Right lobe of liver (tissue), 6 donors: Measurements from ENCODE around the gene DYNC2LI1. TPM values are rescaled to one million over a fixed set of nuclear protein-coding genes. Genes with fewer than 3 reads are reported as not detected.

Source experiments
- ATAC-seq, 4 donors: fragments of 200-7000 bp; cut with Tn5 transposase; one replicate each; pipeline ENCODE4 v1.9.1; 2020; ENCODE audit warnings: mild to moderate bottlenecking in 4 of 4, moderate library complexity in 4 of 4
- DNase-seq, 3 donors: peaks; one replicate each; pipeline ENCODE4 v3.0.0-alpha.2; 2020
- H3K27ac ChIP-seq, 3 donors: fragments of 200-600 bp; one replicate each; pipeline ENCODE4 v1.8.0; 2022
- H3K27me3 ChIP-seq, 2 donors: fragments of 200-600 bp; one replicate each; pipeline ENCODE4 v1.8.0; 2022
- H3K36me3 ChIP-seq, 4 donors: fragments of 200-600 bp; sonication (generic) in 1 of 4; one replicate each; pipeline versions ENCODE4 v1.5.1 to v1.8.0; 2017 to 2022; ENCODE audit warnings: control low read depth in 1 of 4
- H3K4me1 ChIP-seq, 4 donors: fragments of 200-600 bp; sonication (generic) in 1 of 4; one replicate each; pipeline versions ENCODE4 v1.5.1 to v1.8.0; 2017 to 2022; ENCODE audit warnings: control low read depth in 1 of 4
- H3K4me3 ChIP-seq, 3 donors: fragments of 200-600 bp; one replicate each; pipeline ENCODE4 v1.8.0; 2022
- H3K9me3 ChIP-seq, 4 donors: fragments of 200-600 bp; sonication (generic) in 1 of 4; one replicate each; pipeline versions ENCODE4 v1.5.1 to v1.8.0; 2017 to 2022; ENCODE audit warnings: control low read depth in 1 of 4
- POLR2A ChIP-seq: fragments of 450-650 bp; IDR thresholded peaks from one replicate; pipeline ENCODE4 v1.6.1; 2017; ENCODE audit warnings: antibody characterized with exemption, mild to moderate bottlenecking
- WGBS: methylation state at CpG from one replicate; pipeline ENCODE4 v1.1.6; 2018; ENCODE audit warnings: low coverage, low lambda C conversion rate; ENCODE audit not compliant: insufficient coverage; ENCODE audit errors: missing lambda C conversion rate; 5-methylcytosine and 5-hydroxymethylcytosine counted together
- intact Hi-C, 2 donors: fragments of 100-400 bp; cut with DNase I; formaldehyde crosslinking; loops; one replicate each; pipeline versions ENCODE4 v1.11.2 to v1.14.1; 2022
- total RNA-seq, 6 experiments: library from RNA; depleted of rRNA in 2 of 6; stranded (reverse); fragments of >200 nt in 2 of 6; fragmentation: NEBNext Ultra II Directional in 3 of 6; extraction: Animal tissue kit (Norgen Biotek cat#: 25700) in 3 of 6; gene quantifications; one replicate each; pipeline versions ENCODE4 v1.1.0 to v1.2.4, GENCODE V29; 2016 to 2023
- TF ChIP-seq, protein P1 (sequence below), 4 donors: fragments of 200-600 bp in 3 of 4; fragments of 450-650 bp in 1 of 4; IDR thresholded peaks; one replicate each; pipeline versions ENCODE4 v1.5.1 to v1.8.0; 2016 to 2022; ENCODE audit warnings: antibody characterized with exemption in 4 of 4, mild to moderate bottlenecking in 2 of 4
- donor health status: DM: no; HTN: yes; CAD: no.
- donor health status: DM: no; HTN: no; CAD: no.
- donor health status: DM: no; HTN: no; CAD: no.
- donor health status: DM: no; HTN: yes; CAD: no.
- donor health status: DM: no; HTN: yes; CAD: no.

Gene DYNC2LI1
- total RNA-seq, 6 experiments from 2014 or later, result 3.2 to 6.9 (median 6.2) TPM

DNA sequence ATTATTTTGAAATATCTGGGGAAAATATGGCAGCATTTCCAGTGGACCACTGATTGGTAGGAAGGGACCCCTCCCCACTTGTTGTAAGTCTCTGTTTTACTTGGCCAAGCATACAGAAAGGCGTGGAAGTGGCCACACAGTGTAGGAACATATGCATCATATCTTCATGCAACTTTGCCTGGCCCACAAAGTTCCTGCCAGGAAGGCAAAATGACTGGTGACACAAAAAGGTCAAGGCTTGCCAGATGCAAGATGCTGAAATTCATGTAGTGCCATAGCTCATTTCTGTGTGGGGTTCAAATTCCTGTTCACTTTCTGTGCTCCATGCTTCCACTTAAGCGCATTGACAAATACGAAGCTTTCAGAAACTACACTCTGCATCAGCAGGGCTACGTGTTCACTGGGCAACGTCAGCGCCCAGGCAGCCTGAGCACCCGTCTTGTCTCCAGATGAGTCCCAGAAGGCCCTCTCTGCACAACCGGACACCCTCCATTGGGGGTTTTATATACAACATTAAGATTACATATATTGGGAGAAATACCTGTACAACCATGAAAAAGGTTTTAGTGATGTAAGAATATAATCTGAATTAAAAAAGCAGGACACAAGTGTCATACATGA, 3.6 kb downstream of the DYNC2LI1 start:
- Histone ChIP-seq H3K4me1 (peaks cover 0 to 4% (median 2%) of the 10 kb centered on the region in 4 donors), H3K27me3 (no peaks in the 10 kb centered on the region), H3K4me3 (no peak overlapping the region), H3K27ac (no peak overlapping the region), H3K36me3 (no peaks in the 10 kb centered on the region), H3K9me3 (no peaks in the 10 kb centered on the region)
- WGBS, result 92% methylated on average over 7 of the region's 8 CpGs
- TF ChIP-seq, protein P1, sequence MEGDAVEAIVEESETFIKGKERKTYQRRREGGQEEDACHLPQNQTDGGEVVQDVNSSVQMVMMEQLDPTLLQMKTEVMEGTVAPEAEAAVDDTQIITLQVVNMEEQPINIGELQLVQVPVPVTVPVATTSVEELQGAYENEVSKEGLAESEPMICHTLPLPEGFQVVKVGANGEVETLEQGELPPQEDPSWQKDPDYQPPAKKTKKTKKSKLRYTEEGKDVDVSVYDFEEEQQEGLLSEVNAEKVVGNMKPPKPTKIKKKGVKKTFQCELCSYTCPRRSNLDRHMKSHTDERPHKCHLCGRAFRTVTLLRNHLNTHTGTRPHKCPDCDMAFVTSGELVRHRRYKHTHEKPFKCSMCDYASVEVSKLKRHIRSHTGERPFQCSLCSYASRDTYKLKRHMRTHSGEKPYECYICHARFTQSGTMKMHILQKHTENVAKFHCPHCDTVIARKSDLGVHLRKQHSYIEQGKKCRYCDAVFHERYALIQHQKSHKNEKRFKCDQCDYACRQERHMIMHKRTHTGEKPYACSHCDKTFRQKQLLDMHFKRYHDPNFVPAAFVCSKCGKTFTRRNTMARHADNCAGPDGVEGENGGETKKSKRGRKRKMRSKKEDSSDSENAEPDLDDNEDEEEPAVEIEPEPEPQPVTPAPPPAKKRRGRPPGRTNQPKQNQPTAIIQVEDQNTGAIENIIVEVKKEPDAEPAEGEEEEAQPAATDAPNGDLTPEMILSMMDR (IDR thresholded peaks at IDR 0.05), result no peak
- TF ChIP-seq POLR2A, result no peak
- intact Hi-C loops, result no loop called here
- no peak for DNase-seq
- ATAC-seq, result no peak

DNA sequence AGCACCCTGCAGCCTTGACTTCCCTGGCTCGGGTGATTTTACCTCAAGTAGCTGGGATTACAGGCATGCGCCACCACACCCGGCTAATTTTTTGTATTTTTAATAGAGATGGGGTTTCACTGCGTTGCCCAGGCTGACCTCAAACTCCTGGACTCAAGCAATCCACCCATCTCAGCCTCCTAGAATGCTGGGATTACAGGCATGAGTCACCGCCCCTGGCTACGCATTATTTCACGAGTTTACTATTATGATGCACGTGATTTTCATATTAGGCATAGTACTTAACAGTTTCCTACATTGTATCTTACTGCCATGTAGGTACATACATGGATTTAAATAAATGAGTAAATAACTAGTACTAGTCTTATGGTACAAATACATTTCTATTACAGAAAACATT, 4.4 kb downstream of the DYNC2LI1 start:
- H3K27me3 ChIP-seq, result no peaks in the 10 kb centered on the region
- H3K4me1 ChIP-seq, result peaks cover 0 to 4% (median 2%) of the 10 kb centered on the region in 4 donors
- ATAC-seq, result no peak
- WGBS, result 88% methylated on average over 8 of the region's 8 CpGs
- H3K27ac ChIP-seq, result no peak overlapping the region
- H3K9me3 ChIP-seq, result no peaks in the 10 kb centered on the region
- intact Hi-C loops, result no loop called here
- DNase-seq, result no peak
- TF ChIP-seq, protein P1 (IDR thresholded peaks at IDR 0.05), result no peak
- TF ChIP-seq POLR2A, result no peak
- H3K4me3 ChIP-seq, result no peak overlapping the region
- H3K36me3 ChIP-seq, result no peaks in the 10 kb centered on the region

DNA sequence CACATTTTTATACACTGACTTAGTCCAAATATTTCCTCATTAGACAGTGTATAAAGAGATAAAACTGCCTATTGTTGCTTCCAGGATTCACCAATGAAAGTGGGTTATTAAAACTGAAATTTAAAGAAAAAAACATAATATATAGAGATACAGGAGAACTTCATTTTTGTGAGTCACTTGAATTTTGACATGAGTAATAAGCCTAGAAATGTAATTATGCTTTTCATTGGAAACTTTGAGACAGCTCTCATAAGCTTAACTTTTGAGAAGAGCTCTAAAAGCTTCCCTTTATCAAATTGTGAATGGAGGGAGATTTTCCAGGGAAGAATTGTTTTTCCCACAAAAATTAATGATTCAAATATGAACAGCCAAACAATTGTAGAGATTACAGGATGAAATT, 14.1 kb downstream of the DYNC2LI1 start:
- ATAC-seq, result no peak
- H3K4me1 ChIP-seq, result no peaks in the 10 kb centered on the region
- no peaks in the 10 kb centered on the region for H3K27me3 ChIP-seq
- no peaks in the 10 kb centered on the region for H3K9me3 ChIP-seq
- no peaks in the 10 kb centered on the region for H3K36me3 ChIP-seq
- intact Hi-C loops, result no loop called here
- H3K27ac ChIP-seq, result no peak overlapping the region
- H3K4me3 ChIP-seq, result no peak overlapping the region
- no peak for DNase-seq
- no peak for TF ChIP-seq POLR2A
- TF ChIP-seq, protein P1 (IDR thresholded peaks at IDR 0.05), result no peak

DNA sequence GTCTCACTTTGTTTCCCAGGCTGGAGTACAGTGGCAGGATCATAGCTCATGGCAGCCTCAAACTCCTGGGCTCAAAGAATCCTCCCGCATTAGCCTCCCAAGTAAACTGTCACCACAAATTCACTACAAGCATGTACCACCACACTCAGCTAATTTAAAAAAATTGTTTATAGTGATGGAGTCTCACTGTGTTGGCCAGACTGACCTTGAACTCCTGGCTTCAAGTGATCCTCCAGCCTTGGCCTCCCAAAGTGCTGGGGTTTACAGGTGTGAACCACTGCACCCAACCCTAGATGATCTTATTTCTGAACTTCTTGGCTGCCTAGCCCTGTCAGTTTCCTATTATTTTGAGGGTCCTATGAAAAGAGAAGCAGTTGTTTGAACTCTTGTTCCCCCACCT, 14.8 kb downstream of the DYNC2LI1 start:
- no peaks in the 10 kb centered on the region for H3K36me3 ChIP-seq
- H3K27me3 ChIP-seq, result no peaks in the 10 kb centered on the region
- TF ChIP-seq POLR2A, result no peak
- TF ChIP-seq, protein P1 (IDR thresholded peaks at IDR 0.05), result no peak
- DNase-seq (no peak), ATAC-seq (no peak)
- H3K4me1 ChIP-seq, result no peaks in the 10 kb centered on the region
- H3K27ac ChIP-seq, result no peak overlapping the region
- no peak overlapping the region for H3K4me3 ChIP-seq
- intact Hi-C loops, result no loop called here
- whole genome bisulfite sequencing, result no CpG with 5 or more reads among the region's 1 CpG
- H3K9me3 ChIP-seq, result no peaks in the 10 kb centered on the region

DNA sequence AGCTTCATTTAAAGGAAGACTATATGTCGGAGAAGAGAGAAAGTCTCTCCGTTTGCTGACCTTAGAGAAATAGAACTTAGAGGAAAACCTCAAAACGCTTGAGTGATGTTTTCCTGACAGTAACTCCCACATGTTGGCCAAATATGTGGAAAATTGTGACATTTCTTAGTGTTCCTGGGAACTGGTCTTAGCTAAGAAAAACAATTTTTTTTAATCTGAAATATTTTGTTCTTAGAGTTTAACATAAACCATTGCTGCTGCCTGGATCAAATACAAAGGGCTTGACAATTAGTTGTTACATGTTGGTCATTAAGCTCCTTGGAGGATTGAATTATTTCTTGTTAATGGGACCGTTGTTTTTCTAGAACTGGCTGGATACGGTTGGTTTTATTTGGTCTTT, 16.3 kb downstream of the DYNC2LI1 start:
- H3K4me1 ChIP-seq, result no peaks in the 10 kb centered on the region
- intact Hi-C loops, result no loop called here
- no peak overlapping the region for H3K4me3 ChIP-seq
- DNase-seq (no peak), ATAC-seq (no peak)
- WGBS, result 81% methylated on average over 5 of the region's 5 CpGs
- TF ChIP-seq, protein P1 (IDR thresholded peaks at IDR 0.05), result no peak
- TF ChIP-seq POLR2A, result no peak
- no peak overlapping the region for H3K27ac ChIP-seq
- no peaks in the 10 kb centered on the region for H3K27me3 ChIP-seq
- H3K36me3 ChIP-seq, result no peaks in the 10 kb centered on the region
- H3K9me3 ChIP-seq, result no peaks in the 10 kb centered on the region
